Caco-2 (cell line): ENCODE data around the gene XAB2. TPM values are rescaled to one million over a fixed set of nuclear protein-coding genes. Genes with fewer than 3 reads are reported as not detected.
A peak's percentile ranks its signal among the peaks of the same experiment; 100 is the strongest.

Experiments used
- BruUV-seq: library from RNA; stranded (reverse); fragments of 400-500 nt; replicated peaks from 2 replicates; lab custom pipeline; 2021; lab: Mats Ljungman, UMichigan
- CTCF ChIA-PET: fragments of 300-600 bp; sonication (Branson Sonifier 250); formaldehyde crosslinking; loops from one replicate; lab custom pipeline; 2022; ENCODE audit warnings: antibody characterized with exemption; lab: Charles Lee
- POLR2A ChIA-PET: fragments of 300-600 bp; sonication (Branson Sonifier 250); formaldehyde crosslinking; loops from one replicate; lab custom pipeline; 2022; ENCODE audit warnings: antibody characterized with exemption; lab: Charles Lee
- DNase-seq, 2 experiments: peaks; one replicate each; pipeline versions ENCODE4 v3.0.0 to v3.0.0-alpha.2; 2020 to 2022
- H3K27me3 ChIP-seq: replicated peaks from 2 replicates; pipeline ENCODE4 v1.6.0; 2011; ENCODE audit warnings: low read length; ENCODE audit not compliant: control insufficient read depth, insufficient read depth
- H3K36me3 ChIP-seq: 2 replicates; pipeline ENCODE4 v1.5.1; 2011; ENCODE audit warnings: low read length; ENCODE audit not compliant: control insufficient read depth, insufficient read depth
- H3K4me1 ChIP-seq: fragments of 250-450 bp; sonication (Bioruptor Pico); 2 replicates; pipeline ENCODE4 v1.5.1; 2020; ENCODE audit warnings: mild to moderate bottlenecking
- H3K4me3 ChIP-seq: 2 replicates; pipeline ENCODE4 v1.5.1; 2011; ENCODE audit warnings: low read depth, mild to moderate bottlenecking, control low read depth, low read length
- H3K9me3 ChIP-seq: fragments of 250-450 bp; sonication (Bioruptor Pico); 2 replicates; pipeline ENCODE4 v1.5.1; 2020; ENCODE audit warnings: mild to moderate bottlenecking, moderate library complexity
- H3K27ac Mint-ChIP-seq: one replicate; pipeline ENCODE4 v1.8.0; 2022; ENCODE audit warnings: mixed read lengths; ENCODE audit not compliant: unreplicated experiment
- H3K27me3 Mint-ChIP-seq: one replicate; pipeline ENCODE4 v1.8.0; 2022; ENCODE audit warnings: mixed read lengths; ENCODE audit not compliant: insufficient read depth, unreplicated experiment
- H3K36me3 Mint-ChIP-seq: one replicate; pipeline ENCODE4 v1.8.0; 2022; ENCODE audit warnings: mild to moderate bottlenecking, mixed read lengths; ENCODE audit not compliant: insufficient read depth, unreplicated experiment
- H3K4me1 Mint-ChIP-seq: one replicate; pipeline ENCODE4 v1.8.0; 2022; ENCODE audit warnings: low read depth, mixed read lengths; ENCODE audit not compliant: unreplicated experiment
- H3K4me3 Mint-ChIP-seq: one replicate; pipeline ENCODE4 v1.8.0; 2022; ENCODE audit warnings: mild to moderate bottlenecking, moderate library complexity, mixed read lengths; ENCODE audit not compliant: unreplicated experiment
- H3K9me3 Mint-ChIP-seq: one replicate; pipeline ENCODE4 v1.8.0; 2022; ENCODE audit warnings: mixed read lengths; ENCODE audit not compliant: unreplicated experiment
- intact Hi-C: fragments of 100-400 bp; cut with micrococcal nuclease; formaldehyde crosslinking; loops from one replicate; pipeline ENCODE4 v1.10.0; 2022; ENCODE audit not compliant: unreplicated experiment
- total RNA-seq: library from RNA; stranded (reverse); gene quantifications from 2 replicates; pipeline ENCODE4 v1.2.3, GENCODE V29; 2022
- TF ChIP-seq, protein P1 (sequence below), 2 experiments: fragments of 200-600 bp in 1 of 2; IDR thresholded peaks; 1 replicate in 1 of 2; 2 replicates in 1 of 2; pipeline versions ENCODE4 v1.5.1 to v1.8.0; 2011 to 2022; ENCODE audit warnings: antibody characterized with exemption in 1 of 2, control low read depth in 1 of 2, inconsistent platforms in 1 of 2, low read depth in 1 of 2, low read length in 1 of 2, mild to moderate bottlenecking in 1 of 2, moderate library complexity in 1 of 2; ENCODE audit not compliant: insufficient read depth in 1 of 2, severe bottlenecking in 1 of 2, unreplicated experiment in 1 of 2

XAB2 gene
- total RNA-seq, 1 experiment from 2014 or later, result 44.7 TPM

- H3K9me3 Mint-ChIP-seq, result no peaks in the 10 kb centered on the region
- no peak overlapping the region for H3K4me3 ChIP-seq
- no peak overlapping the region for H3K4me3 Mint-ChIP-seq
- H3K4me1 ChIP-seq, result no peaks in the 10 kb centered on the region
- H3K27me3 ChIP-seq, result no peaks in the 10 kb centered on the region
- no peaks in the 10 kb centered on the region for H3K36me3 Mint-ChIP-seq
- H3K4me1 Mint-ChIP-seq, result peaks cover 13% of the 10 kb centered on the region
- CTCF ChIA-PET, result no interaction called here
- POLR2A ChIA-PET, result no interaction called here
- no peaks in the 10 kb centered on the region for H3K9me3 ChIP-seq
- TF ChIP-seq, protein P1, sequence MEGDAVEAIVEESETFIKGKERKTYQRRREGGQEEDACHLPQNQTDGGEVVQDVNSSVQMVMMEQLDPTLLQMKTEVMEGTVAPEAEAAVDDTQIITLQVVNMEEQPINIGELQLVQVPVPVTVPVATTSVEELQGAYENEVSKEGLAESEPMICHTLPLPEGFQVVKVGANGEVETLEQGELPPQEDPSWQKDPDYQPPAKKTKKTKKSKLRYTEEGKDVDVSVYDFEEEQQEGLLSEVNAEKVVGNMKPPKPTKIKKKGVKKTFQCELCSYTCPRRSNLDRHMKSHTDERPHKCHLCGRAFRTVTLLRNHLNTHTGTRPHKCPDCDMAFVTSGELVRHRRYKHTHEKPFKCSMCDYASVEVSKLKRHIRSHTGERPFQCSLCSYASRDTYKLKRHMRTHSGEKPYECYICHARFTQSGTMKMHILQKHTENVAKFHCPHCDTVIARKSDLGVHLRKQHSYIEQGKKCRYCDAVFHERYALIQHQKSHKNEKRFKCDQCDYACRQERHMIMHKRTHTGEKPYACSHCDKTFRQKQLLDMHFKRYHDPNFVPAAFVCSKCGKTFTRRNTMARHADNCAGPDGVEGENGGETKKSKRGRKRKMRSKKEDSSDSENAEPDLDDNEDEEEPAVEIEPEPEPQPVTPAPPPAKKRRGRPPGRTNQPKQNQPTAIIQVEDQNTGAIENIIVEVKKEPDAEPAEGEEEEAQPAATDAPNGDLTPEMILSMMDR (IDR thresholded peaks at IDR 0.05; ENCODE audit: insufficient read depth in 1 of 2, low read depth in 1 of 2, low read length in 1 of 2, severe bottlenecking in 1 of 2, unreplicated experiment in 1 of 2), result no peak
- no TSS peak for BruUV-seq
- H3K27me3 Mint-ChIP-seq, result no peaks in the 10 kb centered on the region
- DNase-seq, result no peak
- H3K36me3 ChIP-seq, result no peaks in the 10 kb centered on the region
- no peak overlapping the region for H3K27ac Mint-ChIP-seq
- intact Hi-C loops, result no loop called here
Observed at GRCh38 chr19:7654401-7654800, 25.1 kb upstream of the XAB2 start.

DNA sequence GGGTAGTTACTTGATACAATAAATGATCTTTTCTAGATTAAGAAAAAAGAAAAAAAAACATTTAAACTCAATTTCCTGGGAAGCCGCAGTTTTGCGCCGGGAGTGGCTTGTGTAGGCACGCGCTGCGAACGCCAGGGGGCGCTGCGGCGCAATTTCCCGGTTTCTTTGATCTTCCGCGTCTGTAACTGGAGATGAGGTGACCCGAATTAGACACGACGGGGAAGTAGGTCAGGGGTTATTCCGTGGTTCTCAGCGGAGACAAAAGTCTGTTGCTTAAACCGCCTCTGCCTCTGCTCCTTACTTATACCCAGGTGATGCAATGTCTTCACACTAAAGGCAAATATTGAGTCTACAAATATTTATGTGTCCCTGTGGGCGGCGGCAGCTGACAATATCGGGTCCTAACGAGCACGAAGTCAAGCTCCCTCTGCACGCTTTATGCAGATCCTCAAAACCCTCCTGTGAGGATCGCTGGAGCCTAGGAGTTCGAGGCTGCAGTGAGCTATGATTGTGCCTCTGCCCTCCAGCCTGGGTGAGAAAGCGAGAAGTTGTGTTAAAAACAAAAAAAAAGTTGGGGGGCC, 22.8 kb upstream of the XAB2 start:
- no TSS peak for BruUV-seq
- TF ChIP-seq, protein P1 (IDR thresholded peaks at IDR 0.05; ENCODE audit: insufficient read depth in 1 of 2, low read depth in 1 of 2, low read length in 1 of 2, severe bottlenecking in 1 of 2, unreplicated experiment in 1 of 2), result peak; percentile 90 to 92
- DNase-seq, result peak; percentile 88 to 92
- POLR2A ChIA-PET, result interaction anchor here (0.7 kb wide), 1 partner anchor 405 kb away, joined by 3 read pairs; no protein-coding TSS in a partner anchor
- Histone ChIP-seq H3K27me3 (no peaks in the 10 kb centered on the region), H3K4me1 (no peaks in the 10 kb centered on the region), H3K4me3 (peak overlapping the region; percentile 1; the same call in 1 of the 2 replicates), H3K36me3 (no peaks in the 10 kb centered on the region), H3K9me3 (no peaks in the 10 kb centered on the region)
- H3K4me3 Mint-ChIP-seq, result peak overlapping the region; percentile 80
- CTCF ChIA-PET, result interaction anchor here (0.6 to 1.9 kb wide), 4 partner anchors 28 to 147 kb away, joined by 3 to 13 read pairs (median 6); partner anchors contain the start of gene TRAPPC5
- peak overlapping the region; percentile 93 for H3K27ac Mint-ChIP-seq
- no peaks in the 10 kb centered on the region for H3K9me3 Mint-ChIP-seq
- H3K27me3 Mint-ChIP-seq, result no peaks in the 10 kb centered on the region
- H3K4me1 Mint-ChIP-seq, result peaks cover 13% of the 10 kb centered on the region
- H3K36me3 Mint-ChIP-seq, result no peaks in the 10 kb centered on the region
- intact Hi-C loops, result loop anchor here (1.0 kb wide), 2 partner anchors 28 to 147 kb away; partner anchors contain the start of gene TRAPPC5

DNA sequence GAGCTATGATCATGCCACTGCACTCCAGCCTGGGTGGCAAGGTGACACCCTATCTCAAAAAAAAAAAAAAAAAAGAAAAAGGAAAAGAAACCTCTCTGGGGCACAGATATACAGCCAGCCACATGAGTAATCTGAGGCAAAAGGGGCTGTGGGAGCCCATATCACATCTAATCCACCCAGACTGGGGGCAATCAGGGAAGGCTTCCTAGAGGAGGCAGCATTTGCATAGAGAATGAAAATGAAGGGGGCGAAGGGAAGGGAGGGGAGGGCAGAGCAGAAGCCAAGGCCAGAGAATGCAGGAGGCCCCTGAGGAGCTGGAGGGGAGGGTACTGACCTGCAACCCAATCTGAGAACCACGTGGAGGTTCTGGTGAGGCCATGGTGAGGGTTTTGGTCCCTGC, 20.8 kb upstream of the XAB2 start:
- Histone ChIP-seq H3K4me3 (no peak overlapping the region), H3K4me1 (no peaks in the 10 kb centered on the region), H3K27me3 (no peaks in the 10 kb centered on the region), H3K9me3 (no peaks in the 10 kb centered on the region), H3K36me3 (no peaks in the 10 kb centered on the region)
- no peak overlapping the region for H3K4me3 Mint-ChIP-seq
- BruUV-seq, result no TSS peak
- H3K4me1 Mint-ChIP-seq, result peaks cover 13% of the 10 kb centered on the region
- no peaks in the 10 kb centered on the region for H3K27me3 Mint-ChIP-seq
- intact Hi-C loops, result no loop called here
- POLR2A ChIA-PET, result no interaction called here
- H3K27ac Mint-ChIP-seq, result no peak overlapping the region
- TF ChIP-seq, protein P1 (IDR thresholded peaks at IDR 0.05; ENCODE audit: insufficient read depth in 1 of 2, low read depth in 1 of 2, low read length in 1 of 2, severe bottlenecking in 1 of 2, unreplicated experiment in 1 of 2), result no peak
- no peaks in the 10 kb centered on the region for H3K36me3 Mint-ChIP-seq
- CTCF ChIA-PET, result interaction anchor here (0.9 to 2.1 kb wide), 2 partner anchors 31 to 155 kb away, joined by 3 to 8 read pairs; partner anchors contain the start of gene TRAPPC5
- no peak for DNase-seq
- no peaks in the 10 kb centered on the region for H3K9me3 Mint-ChIP-seq
